ENCODE data around the gene P4HB.

P4HB gene

GRCh38 chr17:81821603-81822311 lies 38.6 kb downstream of the P4HB start:
- ChIA-PET POLR2A (interaction anchor here (1.7 kb wide), 1 partner anchor 11 kb away, joined by 16 read pairs; the partner anchor contains the start of gene MCRIP1), CTCF (interaction anchor here (0.6 kb wide), 1 partner anchor 45 kb away, joined by 4 read pairs; no protein-coding TSS in a partner anchor)
- DNase-seq (ENCODE audit: extremely low spot score), result peak; percentile 82
- TF ChIP-seq ZNF384 (IDR thresholded peaks at IDR 0.05), result no peak

GRCh38 chr17:81821147-81821546 lies 39.2 kb downstream of the P4HB start:
- CTCF ChIA-PET, result no interaction called here
- POLR2A ChIA-PET, result interaction anchor here (1.5 to 1.7 kb wide), 2 partner anchors 10 to 12 kb away, joined by 3 to 16 read pairs; partner anchors contain the start of gene MCRIP1
- no peak for DNase-seq (ENCODE audit: extremely low spot score)
- TF ChIP-seq CTBP1 (IDR thresholded peaks at IDR 0.05; ENCODE audit: borderline replicate concordance), result no peak
- TF ChIP-seq FOXA1 (IDR thresholded peaks at IDR 0.05), result no peak

- POLR2A ChIA-PET, result interaction anchor here (1.4 to 1.5 kb wide), 2 partner anchors 9 to 14 kb away, joined by 3 to 8 read pairs; partner anchors contain the start of gene MCRIP1
- TF ChIP-seq NFRKB (IDR thresholded peaks at IDR 0.05) (no peak), LEF1 (IDR thresholded peaks at IDR 0.05; ENCODE audit: borderline replicate concordance) (no peak), ZNF384 (IDR thresholded peaks at IDR 0.05) (no peak), FOXK2 (IDR thresholded peaks at IDR 0.05) (no peak), SP1 (IDR thresholded peaks at IDR 0.05) (no peak), L3MBTL2 (conservative IDR thresholded peaks at IDR 0.05) (no peak), FOXM1 (IDR thresholded peaks at IDR 0.05; ENCODE audit: borderline replicate concordance) (no peak), HDGF (IDR thresholded peaks at IDR 0.05; ENCODE audit: borderline replicate concordance) (no peak), ELF4 (IDR thresholded peaks at IDR 0.05) (no peak), SUZ12 (IDR thresholded peaks at IDR 0.05) (no peak), ARNT (IDR thresholded peaks at IDR 0.05) (no peak), TARDBP (IDR thresholded peaks at IDR 0.05) (no peak), PKNOX1 (IDR thresholded peaks at IDR 0.05) (no peak), FOXA1 (IDR thresholded peaks at IDR 0.05) (no peak), BHLHE40 (IDR thresholded peaks at IDR 0.05; ENCODE audit: borderline replicate concordance) (no peak), CTBP1 (IDR thresholded peaks at IDR 0.05; ENCODE audit: borderline replicate concordance) (no peak)
- DNase-seq (ENCODE audit: extremely low spot score), result no peak
- CTCF ChIA-PET, result no interaction called here
These were observed 40.6 kb downstream of the P4HB start for GRCh38 chr17:81819708-81820107.

- ChIA-PET CTCF (interaction anchor here (0.7 kb wide), 2 partner anchors 85 to 89 kb away, joined by 3 read pairs; no protein-coding TSS in a partner anchor), POLR2A (interaction anchor here (0.9 to 1.2 kb wide), 3 partner anchors 12 to 49 kb away, joined by 3 to 5 read pairs (median 3); partner anchors contain the start of gene MCRIP1)
- no peak for DNase-seq (ENCODE audit: extremely low spot score)
- no peak for TF ChIP-seq ARNT (IDR thresholded peaks at IDR 0.05)
- no peak for TF ChIP-seq TARDBP (IDR thresholded peaks at IDR 0.05)
- TF ChIP-seq FOXM1 (IDR thresholded peaks at IDR 0.05; ENCODE audit: borderline replicate concordance), result no peak
- no peak for TF ChIP-seq FOXK2 (IDR thresholded peaks at IDR 0.05)
- no peak for TF ChIP-seq ELF4 (IDR thresholded peaks at IDR 0.05)
- no peak for TF ChIP-seq BHLHE40 (IDR thresholded peaks at IDR 0.05; ENCODE audit: borderline replicate concordance)
- TF ChIP-seq FOXA1 (IDR thresholded peaks at IDR 0.05), result no peak
- TF ChIP-seq LEF1 (IDR thresholded peaks at IDR 0.05; ENCODE audit: borderline replicate concordance), result no peak
- no peak for TF ChIP-seq L3MBTL2 (conservative IDR thresholded peaks at IDR 0.05)
- TF ChIP-seq PKNOX1 (IDR thresholded peaks at IDR 0.05), result no peak
- TF ChIP-seq NFRKB (IDR thresholded peaks at IDR 0.05), result no peak
- TF ChIP-seq ZNF384 (IDR thresholded peaks at IDR 0.05), result no peak
- no peak for TF ChIP-seq SUZ12 (IDR thresholded peaks at IDR 0.05)
- TF ChIP-seq HDGF (IDR thresholded peaks at IDR 0.05; ENCODE audit: borderline replicate concordance), result no peak
These were observed 42.6 kb downstream of the P4HB start for GRCh38 chr17:81817758-81818147.

- DNase-seq (ENCODE audit: extremely low spot score), result no peak
- POLR2A ChIA-PET, result interaction anchor here (0.9 to 1.8 kb wide), 2 partner anchors 12 to 18 kb away, joined by 3 to 8 read pairs; partner anchors contain the start of gene MCRIP1
- TF ChIP-seq FOXK2 (IDR thresholded peaks at IDR 0.05), result no peak
- TF ChIP-seq BHLHE40 (IDR thresholded peaks at IDR 0.05; ENCODE audit: borderline replicate concordance), result no peak
- TF ChIP-seq FOXM1 (IDR thresholded peaks at IDR 0.05; ENCODE audit: borderline replicate concordance), result no peak
- TF ChIP-seq SUZ12 (IDR thresholded peaks at IDR 0.05), result no peak
- TF ChIP-seq TARDBP (IDR thresholded peaks at IDR 0.05), result no peak
- no peak for TF ChIP-seq ELF4 (IDR thresholded peaks at IDR 0.05)
- TF ChIP-seq FOXA1 (IDR thresholded peaks at IDR 0.05), result no peak
- no peak for TF ChIP-seq PKNOX1 (IDR thresholded peaks at IDR 0.05)
- TF ChIP-seq ZNF384 (IDR thresholded peaks at IDR 0.05), result no peak
- TF ChIP-seq ARNT (IDR thresholded peaks at IDR 0.05), result no peak
- no peak for TF ChIP-seq LEF1 (IDR thresholded peaks at IDR 0.05; ENCODE audit: borderline replicate concordance)
- no peak for TF ChIP-seq L3MBTL2 (conservative IDR thresholded peaks at IDR 0.05)
- TF ChIP-seq SP1 (IDR thresholded peaks at IDR 0.05), result no peak
- TF ChIP-seq NFRKB (IDR thresholded peaks at IDR 0.05), result no peak
- no peak for TF ChIP-seq HDGF (IDR thresholded peaks at IDR 0.05; ENCODE audit: borderline replicate concordance)
- TF ChIP-seq CTBP1 (IDR thresholded peaks at IDR 0.05; ENCODE audit: borderline replicate concordance), result no peak
- CTCF ChIA-PET, result no interaction called here
These were observed 44.7 kb downstream of the P4HB start for GRCh38 chr17:81815646-81815986.
